NB4 (cell line): ENCODE data around the gene GREB1.
A peak's percentile ranks its signal among the peaks of the same experiment; 100 is the strongest.

Experiments
- DNase-seq: peaks from one replicate; pipeline ENCODE4 v3.0.0; 2010; ENCODE audit warnings: low read depth
- H3K4me3 ChIP-seq: one replicate; pipeline ENCODE4 v1.5.1; 2011; ENCODE audit warnings: mild to moderate bottlenecking, low read depth, low read length, moderate library complexity
- MYC ChIP-seq: IDR thresholded peaks from 2 replicates; pipeline ENCODE4 v1.6.1; 2011; ENCODE audit warnings: low read depth, low read length
- POLR2A ChIP-seq: IDR thresholded peaks from 2 replicates; pipeline ENCODE4 v1.6.1; 2011; ENCODE audit warnings: mild to moderate bottlenecking; ENCODE audit not compliant: insufficient read length; ENCODE audit errors: extremely low read depth
- TF ChIP-seq, protein P1 (sequence below): IDR thresholded peaks from 2 replicates; pipeline ENCODE4 v1.6.1; 2011; ENCODE audit warnings: low read depth, low read length
- TF ChIP-seq, protein P2 (sequence below): IDR thresholded peaks from one replicate; pipeline ENCODE4 v1.5.1; 2012; ENCODE audit warnings: low read depth, low read length

Gene GREB1

GRCh38 chr2:11596801-11597200 is 63.0 kb downstream of the GREB1 start:
- TF ChIP-seq, protein P1, sequence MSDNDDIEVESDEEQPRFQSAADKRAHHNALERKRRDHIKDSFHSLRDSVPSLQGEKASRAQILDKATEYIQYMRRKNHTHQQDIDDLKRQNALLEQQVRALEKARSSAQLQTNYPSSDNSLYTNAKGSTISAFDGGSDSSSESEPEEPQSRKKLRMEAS, result no peak
- TF ChIP-seq, protein P2, sequence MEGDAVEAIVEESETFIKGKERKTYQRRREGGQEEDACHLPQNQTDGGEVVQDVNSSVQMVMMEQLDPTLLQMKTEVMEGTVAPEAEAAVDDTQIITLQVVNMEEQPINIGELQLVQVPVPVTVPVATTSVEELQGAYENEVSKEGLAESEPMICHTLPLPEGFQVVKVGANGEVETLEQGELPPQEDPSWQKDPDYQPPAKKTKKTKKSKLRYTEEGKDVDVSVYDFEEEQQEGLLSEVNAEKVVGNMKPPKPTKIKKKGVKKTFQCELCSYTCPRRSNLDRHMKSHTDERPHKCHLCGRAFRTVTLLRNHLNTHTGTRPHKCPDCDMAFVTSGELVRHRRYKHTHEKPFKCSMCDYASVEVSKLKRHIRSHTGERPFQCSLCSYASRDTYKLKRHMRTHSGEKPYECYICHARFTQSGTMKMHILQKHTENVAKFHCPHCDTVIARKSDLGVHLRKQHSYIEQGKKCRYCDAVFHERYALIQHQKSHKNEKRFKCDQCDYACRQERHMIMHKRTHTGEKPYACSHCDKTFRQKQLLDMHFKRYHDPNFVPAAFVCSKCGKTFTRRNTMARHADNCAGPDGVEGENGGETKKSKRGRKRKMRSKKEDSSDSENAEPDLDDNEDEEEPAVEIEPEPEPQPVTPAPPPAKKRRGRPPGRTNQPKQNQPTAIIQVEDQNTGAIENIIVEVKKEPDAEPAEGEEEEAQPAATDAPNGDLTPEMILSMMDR, result no peak
- TF ChIP-seq MYC (no peak), POLR2A (no peak)
- no peak for DNase-seq
- no peak overlapping the region for H3K4me3 ChIP-seq

- H3K4me3 ChIP-seq, result no peak overlapping the region
- TF ChIP-seq, protein P2, result no peak
- TF ChIP-seq MYC (no peak), POLR2A (no peak)
- TF ChIP-seq, protein P1, result no peak; the same call in 1 of the 2 replicates
- DNase-seq, result no peak
These were observed 63.8 kb downstream of the GREB1 start for GRCh38 chr2:11597538-11598225.

DNA sequence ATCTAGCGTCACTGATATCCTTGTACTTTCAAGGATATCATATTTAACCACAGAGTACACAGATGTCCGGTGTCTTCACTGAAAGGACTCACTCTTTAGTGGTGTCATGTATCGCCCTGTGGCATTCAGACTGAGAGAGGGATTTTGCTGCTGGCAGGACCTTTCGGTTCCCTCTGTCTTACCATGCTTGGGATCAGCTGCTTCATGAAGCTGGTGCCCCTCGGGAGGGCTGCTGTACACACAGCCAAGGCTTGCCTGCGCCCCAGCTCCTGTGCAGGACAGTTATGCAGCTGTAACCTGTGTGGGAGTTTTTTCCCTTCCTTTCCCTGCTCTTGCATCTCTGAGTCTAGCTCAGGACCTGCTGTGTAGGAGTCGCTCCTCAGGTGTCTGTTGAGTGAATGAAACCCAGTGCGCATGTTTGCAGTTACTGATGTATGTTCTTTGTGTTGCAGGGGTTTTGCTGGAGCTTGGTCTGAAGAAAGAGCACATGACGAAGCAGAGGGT is 64.4 kb downstream of the GREB1 start:
- TF ChIP-seq, protein P2, result no peak
- peak; percentile 37; the same call in 1 of the 2 replicates for TF ChIP-seq MYC
- TF ChIP-seq, protein P1, result peak; percentile 46; the same call in 1 of the 2 replicates
- no peak for TF ChIP-seq POLR2A
- H3K4me3 ChIP-seq, result no peak overlapping the region
- peak; percentile 17 for DNase-seq

- no peak overlapping the region for H3K4me3 ChIP-seq
- DNase-seq, result no peak
- TF ChIP-seq, protein P1, result no peak
- no peak for TF ChIP-seq MYC
- TF ChIP-seq POLR2A, result no peak
- TF ChIP-seq, protein P2, result no peak
These were observed 68.8 kb downstream of the GREB1 start for GRCh38 chr2:11602563-11603204.

DNA sequence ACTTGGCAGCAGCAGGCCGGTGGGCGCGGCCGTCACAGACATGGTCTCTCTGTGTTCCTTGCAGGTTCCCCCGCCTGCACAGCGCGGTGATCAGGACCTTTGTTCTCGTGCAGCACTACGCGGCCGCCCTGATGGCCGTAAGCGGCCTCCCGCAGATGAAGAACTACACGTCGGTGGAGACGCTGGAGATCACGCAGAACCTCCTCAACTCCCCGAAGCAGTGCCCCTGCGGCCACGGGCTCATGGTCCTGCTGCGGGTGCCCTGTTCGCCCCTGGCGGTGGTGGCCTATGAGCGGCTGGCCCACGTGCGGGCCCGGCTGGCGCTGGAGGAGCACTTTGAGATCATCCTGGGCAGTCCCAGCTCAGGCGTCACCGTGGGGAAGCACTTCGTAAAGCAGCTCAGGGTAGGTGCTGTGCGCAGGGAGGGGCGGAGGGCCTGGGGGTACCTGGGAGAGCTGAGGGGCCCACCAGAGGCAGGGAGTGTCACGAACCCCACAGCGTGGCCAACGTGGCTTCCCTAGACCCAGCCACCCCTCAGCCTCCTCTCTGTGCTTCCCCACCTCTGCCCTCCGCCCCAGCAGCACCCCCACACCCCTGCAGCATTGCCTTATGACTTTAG is 76.9 kb downstream of the GREB1 start:
- no peak overlapping the region for H3K4me3 ChIP-seq
- TF ChIP-seq, protein P2, result no peak
- TF ChIP-seq MYC (no peak), POLR2A (no peak)
- TF ChIP-seq, protein P1, result no peak

More for the DNA sequence above, 76.9 kb downstream of the GREB1 start:
- no peak for DNase-seq
